DOHH2 (cell line): ENCODE data around the gene TCIRG1.
A peak's percentile ranks its signal among the peaks of the same experiment; 100 is the strongest.

Experiments
- H3F3A ChIP-seq: fragments of 200-600 bp; sonication (generic), shearing (Covaris generic); 2 replicates; pipeline ENCODE4 v1.6.0; 2016; ENCODE audit warnings: antibody characterized with exemption, mild to moderate bottlenecking; ENCODE audit not compliant: control insufficient read depth, insufficient read depth
- H3K27ac ChIP-seq: fragments of 200-600 bp; sonication (generic); 2 replicates; pipeline ENCODE4 v1.5.1; 2014; ENCODE audit warnings: low read depth, mild to moderate bottlenecking, low read length, moderate library complexity
- H3K27me3 ChIP-seq: fragments of 200-600 bp; sonication (generic); 2 replicates; pipeline ENCODE4 v1.6.1; 2014; ENCODE audit warnings: mild to moderate bottlenecking, low read length, mixed read lengths; ENCODE audit not compliant: control insufficient read depth
- H3K36me3 ChIP-seq: fragments of 200-600 bp; sonication (generic); 2 replicates; pipeline ENCODE4 v1.6.1; 2014; ENCODE audit warnings: mild to moderate bottlenecking, low read length, moderate library complexity, mixed read lengths; ENCODE audit not compliant: control insufficient read depth
- H3K4me1 ChIP-seq: fragments of 200-600 bp; sonication (generic); 2 replicates; pipeline ENCODE4 v1.6.1; 2014; ENCODE audit warnings: mild to moderate bottlenecking, low read length, mixed read lengths; ENCODE audit not compliant: control insufficient read depth
- H3K4me2 ChIP-seq: fragments of 200-600 bp; sonication (generic); 2 replicates; pipeline ENCODE4 v1.6.0; 2014; ENCODE audit warnings: mild to moderate bottlenecking, low read length, moderate library complexity
- H3K4me3 ChIP-seq: fragments of 200-600 bp; sonication (generic); 2 replicates; pipeline ENCODE4 v1.5.1; 2014; ENCODE audit warnings: mild to moderate bottlenecking, low read length, mixed read lengths
- H3K79me2 ChIP-seq: fragments of 200-600 bp; sonication (generic); 2 replicates; pipeline ENCODE4 v1.6.1; 2014; ENCODE audit warnings: mild to moderate bottlenecking, low read length, mixed read lengths; ENCODE audit not compliant: control insufficient read depth
- H3K9me2 ChIP-seq: fragments of 200-600 bp; sonication (generic); replicated peaks from 2 replicates; pipeline ENCODE4 v1.6.1; 2014; ENCODE audit warnings: mild to moderate bottlenecking, low read length, mixed read lengths; ENCODE audit not compliant: control insufficient read depth
- H3K9me3 ChIP-seq: fragments of 200-600 bp; sonication (generic); 2 replicates; pipeline ENCODE4 v1.6.1; 2014; ENCODE audit warnings: antibody characterized with exemption, low read length, mixed read lengths; ENCODE audit not compliant: control insufficient read depth, insufficient read depth
- H4K20me1 ChIP-seq: fragments of 200-600 bp; sonication (generic); 2 replicates; pipeline ENCODE4 v1.6.0; 2014; ENCODE audit warnings: low read depth, mild to moderate bottlenecking, antibody characterized with exemption, low read length, moderate library complexity; ENCODE audit not compliant: control insufficient read depth, insufficient read depth
- EZH2phosphoT487 ChIP-seq: fragments of 200-600 bp; sonication (generic); IDR thresholded peaks from 2 replicates; pipeline ENCODE4 v1.6.1; 2017; ENCODE audit warnings: borderline replicate concordance, mild to moderate bottlenecking, antibody characterized with exemption, low read length, moderate library complexity, mixed read lengths
- TF ChIP-seq, protein P1 (sequence below): fragments of 200-600 bp; sonication (generic); IDR thresholded peaks from one replicate; pipeline ENCODE4 v1.5.1; 2014; ENCODE audit warnings: antibody characterized with exemption, mild to moderate bottlenecking, low read depth, low read length; ENCODE audit not compliant: poor library complexity, severe bottlenecking

TCIRG1 gene

GRCh38 chr11:68009391-68010089 is 29.3 kb upstream of the TCIRG1 start:
- Histone ChIP-seq H3K9me2 (no peaks in the 10 kb centered on the region), H3K27me3 (no peaks in the 10 kb centered on the region), H3K9me3 (no peaks in the 10 kb centered on the region), H3K79me2 (no peaks in the 10 kb centered on the region), H4K20me1 (no peaks in the 10 kb centered on the region), H3K4me2 (peak overlapping the region; percentile 64), H3K36me3 (no peaks in the 10 kb centered on the region), H3K4me1 (peaks cover 33% of the 10 kb centered on the region), H3K27ac (peak overlapping the region; percentile 31), H3K4me3 (peak overlapping the region; percentile 29), H3F3A (peaks cover 6% of the 10 kb centered on the region; the same call in 1 of the 2 replicates)
- TF ChIP-seq EZH2phosphoT487, result no peak
- TF ChIP-seq, protein P1, sequence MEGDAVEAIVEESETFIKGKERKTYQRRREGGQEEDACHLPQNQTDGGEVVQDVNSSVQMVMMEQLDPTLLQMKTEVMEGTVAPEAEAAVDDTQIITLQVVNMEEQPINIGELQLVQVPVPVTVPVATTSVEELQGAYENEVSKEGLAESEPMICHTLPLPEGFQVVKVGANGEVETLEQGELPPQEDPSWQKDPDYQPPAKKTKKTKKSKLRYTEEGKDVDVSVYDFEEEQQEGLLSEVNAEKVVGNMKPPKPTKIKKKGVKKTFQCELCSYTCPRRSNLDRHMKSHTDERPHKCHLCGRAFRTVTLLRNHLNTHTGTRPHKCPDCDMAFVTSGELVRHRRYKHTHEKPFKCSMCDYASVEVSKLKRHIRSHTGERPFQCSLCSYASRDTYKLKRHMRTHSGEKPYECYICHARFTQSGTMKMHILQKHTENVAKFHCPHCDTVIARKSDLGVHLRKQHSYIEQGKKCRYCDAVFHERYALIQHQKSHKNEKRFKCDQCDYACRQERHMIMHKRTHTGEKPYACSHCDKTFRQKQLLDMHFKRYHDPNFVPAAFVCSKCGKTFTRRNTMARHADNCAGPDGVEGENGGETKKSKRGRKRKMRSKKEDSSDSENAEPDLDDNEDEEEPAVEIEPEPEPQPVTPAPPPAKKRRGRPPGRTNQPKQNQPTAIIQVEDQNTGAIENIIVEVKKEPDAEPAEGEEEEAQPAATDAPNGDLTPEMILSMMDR, result peak; percentile 57

- Histone ChIP-seq H3K4me1 (peaks cover 31% of the 10 kb centered on the region), H3K27ac (peak within 1 kb of the TSS; percentile 31), H3K9me3 (no peaks in the 10 kb centered on the region), H3K4me2 (peak within 1 kb of the TSS; percentile 64), H3K36me3 (no peaks in the 10 kb centered on the region), H4K20me1 (no peaks in the 10 kb centered on the region), H3K4me3 (peak within 1 kb of the TSS; percentile 29), H3K27me3 (no peaks in the 10 kb centered on the region), H3K79me2 (no peaks in the 10 kb centered on the region), H3K9me2 (no peaks in the 10 kb centered on the region), H3F3A (peaks cover 6% of the 10 kb centered on the region; the same call in 1 of the 2 replicates)
- TF ChIP-seq EZH2phosphoT487, result no peak
- TF ChIP-seq, protein P1, result no peak
These were observed 28.5 kb upstream of the TCIRG1 start, which contains the start of gene ALDH3B1 for GRCh38 chr11:68010090-68011041. TSS of gene ALDH3B1 (plus strand) at chr11:68010327. CDS start at chr11:68015298, 4,971 bp downstream.

DNA sequence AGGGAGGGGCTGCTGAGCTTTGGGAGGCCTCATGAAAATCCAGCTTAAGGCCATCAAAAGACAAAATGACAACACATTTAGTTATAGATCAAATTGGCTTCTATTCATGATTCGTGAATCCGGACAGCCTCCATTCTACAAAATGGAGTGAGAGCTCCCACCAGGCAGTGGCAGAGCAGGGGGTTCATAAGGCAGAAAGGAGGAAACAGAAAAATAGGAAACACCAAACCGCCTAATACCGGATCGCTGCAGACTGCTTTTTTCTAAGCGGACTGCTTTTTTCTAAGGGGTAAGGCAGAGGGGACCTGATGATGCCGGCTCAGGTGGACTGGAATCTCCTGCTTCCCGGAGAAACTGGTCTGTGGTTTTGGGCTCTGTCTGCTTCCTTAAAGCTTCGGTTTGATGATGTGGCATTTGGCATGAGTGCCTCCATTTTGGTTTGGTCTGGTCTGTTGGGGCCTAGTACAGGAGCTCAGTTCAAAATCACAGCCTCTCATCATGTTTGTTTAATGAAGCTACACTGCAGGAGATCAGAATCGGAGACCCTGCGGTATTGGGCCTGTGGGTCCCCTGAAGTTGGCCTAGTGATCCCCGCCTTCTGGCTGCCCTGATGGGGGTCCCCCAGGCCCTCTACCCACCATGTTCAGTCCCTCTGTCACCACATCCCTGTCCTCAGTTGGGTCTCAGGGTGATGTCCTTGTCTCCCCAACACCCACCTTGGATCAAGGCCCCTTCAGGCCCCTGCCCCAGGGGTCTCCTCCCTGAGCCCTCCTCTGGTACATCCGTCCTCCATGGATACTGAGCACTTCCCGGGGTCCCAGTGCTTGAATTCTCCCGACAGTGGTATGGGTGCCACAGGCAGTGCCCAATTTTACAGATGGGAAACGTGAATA is 27.5 kb upstream of the TCIRG1 start:
- Histone ChIP-seq H3K36me3 (no peaks in the 10 kb centered on the region), H3K9me2 (no peaks in the 10 kb centered on the region), H4K20me1 (no peaks in the 10 kb centered on the region), H3K4me1 (peaks cover 30% of the 10 kb centered on the region), H3K27me3 (no peaks in the 10 kb centered on the region), H3K4me2 (no peak overlapping the region), H3K27ac (no peak overlapping the region), H3K9me3 (no peaks in the 10 kb centered on the region), H3K79me2 (no peaks in the 10 kb centered on the region), H3K4me3 (no peak overlapping the region), H3F3A (0 out of 2 replicates have a peak, but pooled peaks cover 3% of the 10 kb centered on the region)
- TF ChIP-seq, protein P1, result no peak
- no peak for TF ChIP-seq EZH2phosphoT487
